ENCODE measurements around the gene SPATA18.

- TF ChIP-seq CTCF (IDR thresholded peaks at IDR 0.05; ENCODE audit: low read depth, low read length) (no peak), EZH2phosphoT487 (IDR thresholded peaks at IDR 0.05; ENCODE audit: low read depth) (no peak)
Measured at GRCh38 chr4:52143815-52144214, 92.7 kb downstream of the SPATA18 start.
